IMR-90 (cell line): Measurements from ENCODE around the gene PIP4K2A. TPM values are rescaled to one million over a fixed set of nuclear protein-coding genes. Genes with fewer than 3 reads are reported as not detected.

Experiments used
- ATAC-seq: fragments of 200-7000 bp; cut with Tn5 transposase; 2 replicates; pipeline ENCODE4 v1.9.1; 2020; ENCODE audit warnings: low read depth, mild to moderate bottlenecking, moderate library complexity
- BruUV-seq: library from RNA; stranded (reverse); fragments of 400-500 nt; replicated peaks from 2 replicates; lab custom pipeline; 2021; lab: Mats Ljungman, UMichigan
- CTCF ChIA-PET: fragments of 300-600 bp; formaldehyde crosslinking; extraction: SDS; loops from one replicate; lab custom pipeline; 2021; ENCODE audit warnings: antibody characterized with exemption; lab: Yijun Ruan, JAX
- POLR2A ChIA-PET: fragments of 300-600 bp; sonication (Branson Sonifier 250); formaldehyde crosslinking; loops from one replicate; lab custom pipeline; 2022; ENCODE audit warnings: antibody characterized with exemption; ENCODE audit not compliant: unreplicated experiment; lab: Charles Lee
- DNase-seq: peaks from one replicate; pipeline ENCODE4 v3.0.0; 2013
- H2AFZ ChIP-seq: replicated peaks from 2 replicates; pipeline ENCODE3; 2013; ENCODE audit warnings: low read length, mild to moderate bottlenecking; ENCODE audit not compliant: poor library complexity
- H2AK5ac ChIP-seq: 2 replicates; pipeline ENCODE4 v1.6.1; 2013; ENCODE audit warnings: low read depth, low read length, inconsistent platforms
- H2AK9ac ChIP-seq: replicated peaks from 2 replicates; pipeline ENCODE3; 2013; ENCODE audit warnings: mild to moderate bottlenecking, low read depth, low read length, moderate library complexity; ENCODE audit not compliant: poor library complexity
- H2BK120ac ChIP-seq: 2 replicates; pipeline ENCODE4 v1.6.1; 2013; ENCODE audit warnings: low read depth, low read length, inconsistent platforms
- H2BK15ac ChIP-seq: 3 replicates; pipeline ENCODE4 v1.6.1; 2013; ENCODE audit warnings: low read depth, low read length, inconsistent platforms
- H2BK20ac ChIP-seq: 2 replicates; pipeline ENCODE4 v1.6.1; 2013; ENCODE audit warnings: low read depth, mild to moderate bottlenecking, inconsistent platforms, low read length, moderate library complexity
- H2BK5ac ChIP-seq: 2 replicates; pipeline ENCODE4 v1.6.1; 2013; ENCODE audit warnings: mild to moderate bottlenecking, low read depth, low read length, inconsistent platforms; ENCODE audit not compliant: poor library complexity, severe bottlenecking
- H3K14ac ChIP-seq: replicated peaks from 2 replicates; pipeline ENCODE4 v1.6.1; 2013; ENCODE audit warnings: low read depth, low read length, inconsistent platforms
- H3K18ac ChIP-seq: 2 replicates; pipeline ENCODE4 v1.6.1; 2013; ENCODE audit warnings: low read depth, low read length, control low read depth
- H3K23ac ChIP-seq: 2 replicates; pipeline ENCODE4 v1.6.1; 2013; ENCODE audit warnings: low read depth, low read length, inconsistent platforms
- H3K27ac ChIP-seq: 2 replicates; pipeline ENCODE4 v1.5.1; 2013; ENCODE audit warnings: mild to moderate bottlenecking, control low read depth, low read length; ENCODE audit not compliant: insufficient read depth
- H3K27me3 ChIP-seq: 2 replicates; pipeline ENCODE4 v1.6.1; 2013; ENCODE audit warnings: low read length; ENCODE audit not compliant: control insufficient read depth, insufficient read depth
- H3K36me3 ChIP-seq: 2 replicates; pipeline ENCODE4 v1.6.1; 2013; ENCODE audit warnings: low read length, mixed read lengths; ENCODE audit not compliant: control insufficient read depth, insufficient read depth
- H3K4ac ChIP-seq: 2 replicates; pipeline ENCODE4 v1.6.1; 2013; ENCODE audit warnings: low read depth, low read length, inconsistent platforms
- H3K4me1 ChIP-seq: 2 replicates; pipeline ENCODE4 v1.6.1; 2013; ENCODE audit warnings: low read length, mixed read lengths; ENCODE audit not compliant: control insufficient read depth, insufficient read depth
- H3K4me2 ChIP-seq: 2 replicates; pipeline ENCODE4 v1.6.1; 2013; ENCODE audit warnings: low read depth, mild to moderate bottlenecking, control low read depth, low read length, moderate library complexity
- H3K4me3 ChIP-seq: 2 replicates; pipeline ENCODE4 v1.5.1; 2013; ENCODE audit warnings: low read depth, mild to moderate bottlenecking, control low read depth, low read length, moderate library complexity; ENCODE audit not compliant: insufficient read depth
- H3K56ac ChIP-seq: 2 replicates; pipeline ENCODE4 v1.6.1; 2013; ENCODE audit warnings: low read length, inconsistent platforms; ENCODE audit not compliant: insufficient read depth; ENCODE audit errors: extremely low read depth
- H3K79me1 ChIP-seq, 2 experiments: 2 replicates each; pipeline ENCODE4 v1.6.1; 2013; ENCODE audit warnings: low read length in 2 of 2, inconsistent platforms in 1 of 2, low read depth in 1 of 2
- H3K9ac ChIP-seq: 2 replicates; pipeline ENCODE4 v1.6.1; 2013; ENCODE audit warnings: low read depth, low read length, control low read depth
- H3K9me1 ChIP-seq: 2 replicates; pipeline ENCODE4 v1.6.1; 2013; ENCODE audit warnings: low read length, inconsistent platforms; ENCODE audit not compliant: insufficient read depth
- H3K9me3 ChIP-seq: 2 replicates; pipeline ENCODE4 v1.6.1; 2013; ENCODE audit warnings: low read length; ENCODE audit not compliant: control insufficient read depth, insufficient read depth
- H4K20me1 ChIP-seq: 2 replicates; pipeline ENCODE4 v1.6.1; 2013; ENCODE audit warnings: low read length, inconsistent platforms; ENCODE audit not compliant: insufficient read depth
- H4K5ac ChIP-seq: 2 replicates; pipeline ENCODE4 v1.6.1; 2013; ENCODE audit warnings: mild to moderate bottlenecking, low read depth, low read length, control low read depth
- H4K8ac ChIP-seq, 2 experiments: 2 replicates each; pipeline ENCODE4 v1.6.1; 2013; ENCODE audit warnings: low read depth in 2 of 2, low read length in 2 of 2, control low read depth in 1 of 2, inconsistent platforms in 1 of 2
- H4K91ac ChIP-seq: 2 replicates; pipeline ENCODE4 v1.6.1; 2013; ENCODE audit warnings: low read depth, low read length, inconsistent platforms; ENCODE audit not compliant: insufficient read depth
- RCOR1 ChIP-seq: IDR thresholded peaks from 2 replicates; pipeline ENCODE4 v1.6.1; 2012; ENCODE audit warnings: mild to moderate bottlenecking, low read length, improper control_type of control experiment; ENCODE audit not compliant: insufficient replicate concordance
- WGBS, 2 experiments: methylation state at CpG; one replicate each; pipeline versions ENCODE4 v1.1.5 to v1.1.7; 2013; ENCODE audit warnings: missing lambda C conversion rate in 2 of 2; ENCODE audit not compliant: insufficient read length in 1 of 2; ENCODE audit errors: extremely low coverage in 2 of 2; 5-methylcytosine and 5-hydroxymethylcytosine counted together
- dilution Hi-C: fragments of 300-500 bp; cut with HindIII; formaldehyde crosslinking; loops from one replicate; pipeline ENCODE4 v1.14.3; 2018; ENCODE audit warnings: low sequenced_read_pairs; ENCODE audit not compliant: unreplicated experiment
- in situ Hi-C: fragments of 300-500 bp; cut with MboI; formaldehyde crosslinking; loops from 3 replicates; pipeline ENCODE4 v1.14.3; 2019; ENCODE audit warnings: low sequenced_read_pairs, inconsistent platforms, mixed read lengths
- intact Hi-C: fragments of 100-400 bp; cut with micrococcal nuclease; formaldehyde crosslinking; loops from 2 replicates; pipeline ENCODE4 v1.10.0; 2022
- polyA plus RNA-seq, 3 experiments: library from polyadenylated mRNA; depleted of rRNA; stranded (reverse); fragments of >200 nt; gene quantifications; 2 replicates each; pipeline ENCODE4 v1.2.3, GENCODE V29; 2012; ENCODE audit warnings: low replicate concordance in 1 of 3
- total RNA-seq: library from RNA; depleted of rRNA; stranded (reverse); fragments of >200 nt; gene quantifications from 2 replicates; pipeline ENCODE4 v1.2.3, GENCODE V29; 2012

The PIP4K2A gene
- total and polyA plus RNA-seq, 2 of the 4 experiments (the other 2 are of a cell fraction), result 9.8 to 18.1 TPM

GRCh38 chr10:22615101-22615500 lies 99.3 kb downstream of the PIP4K2A start:
- Histone ChIP-seq H3K56ac (no peak overlapping the region), H3K23ac (no peak overlapping the region), H3K9me3 (no peaks in the 10 kb centered on the region), H3K36me3 (no peaks in the 10 kb centered on the region), H4K91ac (no peak overlapping the region), H3K79me1 (peaks cover 37 to 67% of the 10 kb centered on the region in 2 experiments), H4K20me1 (0 out of 2 replicates have a peak, but pooled peaks cover 6% of the 10 kb centered on the region), H2AK9ac (no peak overlapping the region), H3K4me3 (no peak overlapping the region), H3K14ac (no peak overlapping the region), H4K8ac (no peak overlapping the region), H3K27ac (no peak overlapping the region), H3K4ac (no peak overlapping the region), H2BK20ac (no peak overlapping the region), H4K5ac (no peak overlapping the region), H2BK5ac (no peak overlapping the region), H3K9me1 (peaks cover 14% of the 10 kb centered on the region; the same call in 1 of the 2 replicates), H3K27me3 (no peaks in the 10 kb centered on the region), H3K9ac (no peak overlapping the region), H2AFZ (no peak overlapping the region), H3K4me1 (peaks cover 9% of the 10 kb centered on the region), H2BK120ac (no peak overlapping the region), H3K18ac (no peak overlapping the region), H2AK5ac (no peak overlapping the region), H3K4me2 (no peak overlapping the region), H2BK15ac (no peak overlapping the region)
- WGBS, 2 experiments, result no CpG with 5 or more reads among the region's 2 CpGs
- intact Hi-C loops (no loop called here), dilution Hi-C loops (no loop called here), in situ Hi-C loops (loop anchor here (25.0 kb wide), 1 partner anchor 1103 kb away; no protein-coding TSS in a partner anchor)
- TF ChIP-seq RCOR1, result no peak
- DNase-seq, result no peak
- ATAC-seq, result no peak
- no TSS peak for BruUV-seq
- ChIA-PET CTCF (no interaction called here), POLR2A (no interaction called here)
